ENCODE measurements around the gene ERC2.

Gene ERC2

DNA sequence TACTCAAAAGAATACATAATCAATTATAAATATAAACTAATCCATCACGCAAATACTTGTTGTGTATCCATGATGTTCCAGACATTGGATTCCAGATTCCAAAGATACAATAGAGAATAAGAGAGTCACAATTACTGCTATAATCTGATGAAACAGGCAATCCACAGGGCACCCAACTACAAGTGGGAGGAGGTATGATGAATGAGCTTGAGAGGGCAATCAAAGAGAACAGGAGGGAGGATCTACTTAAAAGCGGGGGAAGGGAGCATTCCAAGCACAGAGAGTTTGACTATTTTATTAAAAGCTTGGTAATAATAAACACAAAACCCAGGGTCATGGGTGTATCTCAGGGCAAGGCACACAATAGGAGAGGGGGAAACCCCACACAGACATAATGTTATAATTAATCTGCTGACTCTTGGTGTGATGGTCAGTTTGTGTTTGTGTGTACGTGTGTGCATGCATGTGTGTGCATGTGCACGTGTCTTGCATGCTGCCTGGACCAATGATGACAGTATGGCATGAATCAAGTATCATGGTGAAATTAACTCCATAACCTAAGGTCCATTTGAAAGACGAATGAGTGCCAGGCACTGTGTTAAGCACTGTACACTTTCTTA lies 655.8 kb downstream of the ERC2 start:
- intact Hi-C loops (cut with DNase I) = no loop called here
- DNase-seq = no peak

- intact Hi-C loops (cut with DNase I) = no loop called here
- no peak for DNase-seq
These were observed 661.1 kb downstream of the ERC2 start for GRCh38 chr3:55807210-55807609.

DNA sequence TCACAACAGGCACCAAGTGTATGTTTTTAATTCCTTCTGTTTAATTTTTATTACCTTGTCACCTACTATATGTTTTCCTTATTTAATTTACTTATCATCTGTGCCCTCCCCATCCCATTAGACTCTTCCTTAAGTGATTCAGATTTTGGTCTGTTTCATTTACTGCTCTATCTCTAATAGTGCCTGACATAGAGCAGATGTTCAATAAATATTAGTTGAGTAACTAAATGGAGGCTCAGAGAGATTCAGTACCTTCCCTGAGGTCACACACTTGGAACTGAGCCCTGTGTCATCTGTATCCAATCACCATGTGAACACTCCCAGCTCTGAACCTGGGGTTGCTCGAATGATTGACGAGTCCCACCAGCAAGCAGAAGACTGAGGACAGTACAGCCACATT lies 663.1 kb downstream of the ERC2 start:
- intact Hi-C loops (cut with DNase I) = no loop called here
- no peak for DNase-seq

GRCh38 chr3:55804170-55805095 lies 663.8 kb downstream of the ERC2 start:
- no peak for DNase-seq
- intact Hi-C loops (cut with DNase I) = no loop called here

DNA sequence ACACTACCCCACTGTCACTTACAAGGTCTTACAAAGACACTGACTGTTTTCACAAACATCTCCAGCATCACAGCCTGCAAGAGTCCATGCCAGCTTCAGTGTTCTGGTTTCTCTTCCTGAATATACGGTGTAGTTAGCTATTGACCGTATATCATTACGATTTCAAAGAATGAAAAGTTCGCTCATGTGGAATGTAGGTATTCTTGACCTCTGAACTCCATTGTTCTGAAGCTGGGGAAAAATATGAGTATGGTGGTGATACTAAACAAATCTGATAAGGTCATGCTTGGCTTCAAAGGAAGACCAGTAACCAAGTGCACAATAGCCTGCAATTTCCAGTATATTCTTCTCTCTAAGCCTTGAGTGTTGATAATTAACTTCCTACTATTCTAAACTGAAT lies 665.5 kb downstream of the ERC2 start:
- DNase-seq = no peak
- intact Hi-C loops (cut with DNase I) = no loop called here

GRCh38 chr3:55801676-55802075 lies 666.6 kb downstream of the ERC2 start:
- intact Hi-C loops (cut with DNase I) = no loop called here
- no peak for DNase-seq

- no peak for DNase-seq
- intact Hi-C loops (cut with DNase I) = no loop called here
These were observed 667.2 kb downstream of the ERC2 start for GRCh38 chr3:55801068-55801467.

DNA sequence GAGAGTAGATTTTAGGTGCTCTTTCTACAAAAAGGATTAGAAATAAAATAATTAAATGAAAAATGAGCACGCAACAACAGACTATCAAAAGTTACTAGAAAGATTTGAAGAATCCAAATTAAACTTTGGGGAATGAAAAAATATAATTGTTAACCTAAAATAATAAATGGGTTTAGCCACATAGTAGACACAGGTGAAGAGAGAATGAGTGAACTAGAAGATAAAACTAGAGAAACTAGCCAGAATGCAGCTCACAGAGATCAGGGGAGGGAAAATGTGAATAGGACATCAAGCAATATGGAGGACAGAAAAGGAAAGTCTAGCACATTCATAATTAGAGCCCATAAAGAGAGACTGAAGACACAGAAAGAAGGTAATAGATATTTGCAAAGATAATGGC lies 670.5 kb downstream of the ERC2 start:
- DNase-seq = no peak
- intact Hi-C loops (cut with DNase I) = no loop called here

DNA sequence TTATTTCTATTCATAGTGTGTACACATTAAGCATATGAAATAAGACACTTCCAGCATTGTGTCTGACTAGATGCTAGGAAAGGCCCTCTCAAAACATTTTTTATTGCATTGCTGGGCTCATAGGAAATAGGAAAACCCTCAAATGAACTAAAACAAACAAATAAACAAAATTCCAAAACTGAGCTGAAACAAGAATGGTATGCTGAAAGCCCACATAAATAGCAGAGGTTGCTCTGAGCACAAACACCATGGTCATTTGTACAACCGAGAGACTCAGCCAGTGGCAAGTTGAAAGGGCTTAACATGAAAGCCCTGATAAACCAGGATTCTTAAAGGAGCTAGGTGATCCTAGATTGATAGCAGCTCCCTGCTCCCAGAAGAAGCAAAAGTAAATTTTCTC lies 671.2 kb downstream of the ERC2 start:
- intact Hi-C loops (cut with DNase I) = no loop called here

DNA sequence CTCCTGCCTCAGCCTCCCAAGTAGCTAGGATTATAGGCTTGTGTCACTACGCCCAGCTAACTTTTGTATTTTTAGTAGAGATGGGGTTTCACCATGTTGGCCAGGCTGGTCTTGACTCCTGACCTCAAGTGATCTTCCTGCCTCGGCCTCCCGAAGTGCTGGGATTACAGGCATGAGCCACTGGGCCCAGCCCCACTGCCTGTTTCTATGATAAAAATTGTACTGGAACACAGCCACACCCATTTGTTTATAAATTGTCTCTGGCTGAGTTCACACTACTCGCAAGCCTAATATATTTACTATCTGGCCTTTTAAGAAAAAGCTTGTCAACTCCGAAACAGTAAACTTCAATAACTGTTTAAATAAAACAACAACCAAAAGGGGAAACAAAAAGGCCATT lies 671.7 kb downstream of the ERC2 start:
- intact Hi-C loops (cut with DNase I) = no loop called here
- no peak for DNase-seq

More for the DNA sequence above, 671.2 kb downstream of the ERC2 start:
- no peak for DNase-seq

GRCh38 chr3:55795746-55796145 lies 672.5 kb downstream of the ERC2 start:
- intact Hi-C loops (cut with DNase I) = no loop called here
- DNase-seq = no peak

DNA sequence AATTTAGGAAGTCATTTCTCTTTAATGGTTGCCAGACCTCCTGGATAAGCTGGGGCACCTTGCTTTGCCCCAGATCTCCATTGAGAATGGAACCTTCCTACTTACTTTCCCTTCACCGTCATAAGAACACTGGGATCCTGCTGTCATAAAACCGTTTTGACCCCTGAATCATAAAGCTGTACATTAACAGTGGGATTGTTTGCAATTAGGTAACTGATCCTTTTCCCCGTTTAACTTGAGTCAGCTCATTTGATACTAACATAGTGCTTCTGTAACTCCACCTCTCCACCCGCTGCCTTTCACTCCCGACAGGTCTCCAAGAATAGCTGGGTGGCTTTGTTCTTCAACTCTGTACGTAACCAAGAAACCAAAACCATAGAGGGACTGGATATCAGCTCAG lies 673.0 kb downstream of the ERC2 start:
- intact Hi-C loops (cut with DNase I) = no loop called here
- no peak for DNase-seq

DNA sequence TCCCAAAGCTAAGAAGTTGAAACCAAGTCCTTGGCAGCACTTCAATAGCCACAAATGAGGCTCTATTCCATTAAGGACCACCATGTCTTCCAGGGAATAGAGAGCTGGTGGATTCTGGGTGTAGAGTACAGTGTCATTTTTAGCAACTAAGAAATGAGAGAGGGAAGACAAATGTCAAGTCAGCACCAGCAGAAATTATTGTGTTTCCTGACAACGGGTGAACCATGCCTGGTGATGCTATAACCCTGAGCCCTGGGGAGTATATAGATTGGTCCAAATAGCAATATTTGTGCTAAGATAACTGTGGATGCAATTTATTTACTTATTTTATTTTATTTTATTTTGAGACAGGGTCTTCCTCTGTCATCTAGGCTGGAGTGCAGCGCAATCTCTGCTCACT lies 675.5 kb downstream of the ERC2 start:
- no peak for DNase-seq
- intact Hi-C loops (cut with DNase I) = no loop called here

DNA sequence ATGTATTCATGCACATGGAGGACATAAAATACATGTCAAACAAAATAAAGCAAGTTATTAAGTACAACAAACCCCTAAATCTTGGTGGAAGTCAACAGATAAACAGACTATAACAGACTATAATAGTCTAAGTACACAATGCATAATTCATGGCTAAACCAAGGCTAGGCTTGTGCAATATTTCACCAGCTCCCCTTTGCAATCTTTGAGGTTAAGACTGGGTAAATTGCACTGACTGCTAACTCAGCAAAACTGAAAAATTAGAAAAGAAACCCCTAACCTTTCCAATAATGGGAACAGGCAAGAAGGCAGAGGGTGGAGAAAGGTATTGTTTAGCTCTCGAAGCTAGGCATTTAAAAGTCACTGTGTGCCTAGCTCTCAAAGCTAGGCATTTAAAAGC lies 676.3 kb downstream of the ERC2 start:
- DNase-seq = no peak
- intact Hi-C loops (cut with DNase I) = no loop called here

DNA sequence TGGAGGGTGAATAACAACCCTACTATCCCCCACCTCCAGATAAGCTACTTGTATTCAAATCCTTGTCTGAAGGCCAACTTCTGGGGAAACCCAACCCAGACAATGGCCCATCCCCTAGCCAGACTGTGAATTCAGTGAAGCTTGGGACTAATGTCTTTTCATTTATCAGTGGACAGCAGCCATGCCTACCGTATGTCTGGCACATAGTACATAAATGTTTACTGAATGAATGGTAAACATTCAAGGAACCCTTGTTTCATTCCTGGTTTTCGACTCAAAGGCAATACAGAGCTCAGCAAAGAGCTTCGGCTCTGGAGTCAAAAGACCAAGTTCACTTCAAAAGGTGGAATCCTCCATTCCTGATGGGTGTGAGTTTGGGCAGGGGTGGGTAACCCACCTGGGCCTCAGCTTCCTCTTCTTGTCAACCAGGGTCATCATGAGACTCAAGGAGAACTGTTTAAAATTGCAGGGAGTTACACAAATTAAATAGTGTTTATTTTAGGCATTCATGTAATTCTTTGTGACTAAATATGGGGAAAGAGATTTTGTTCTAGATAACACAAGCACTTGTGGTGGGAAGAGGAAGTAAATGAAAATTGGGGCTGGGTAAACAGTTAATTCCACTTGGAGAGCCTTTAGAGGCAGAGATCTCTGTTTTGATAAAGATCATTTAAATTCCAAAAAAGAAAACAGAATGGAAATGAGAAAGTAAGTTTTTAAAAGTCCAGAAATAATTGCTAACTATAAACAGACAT lies 677.5 kb downstream of the ERC2 start:
- intact Hi-C loops (cut with DNase I) = no loop called here
- no peak for DNase-seq

DNA sequence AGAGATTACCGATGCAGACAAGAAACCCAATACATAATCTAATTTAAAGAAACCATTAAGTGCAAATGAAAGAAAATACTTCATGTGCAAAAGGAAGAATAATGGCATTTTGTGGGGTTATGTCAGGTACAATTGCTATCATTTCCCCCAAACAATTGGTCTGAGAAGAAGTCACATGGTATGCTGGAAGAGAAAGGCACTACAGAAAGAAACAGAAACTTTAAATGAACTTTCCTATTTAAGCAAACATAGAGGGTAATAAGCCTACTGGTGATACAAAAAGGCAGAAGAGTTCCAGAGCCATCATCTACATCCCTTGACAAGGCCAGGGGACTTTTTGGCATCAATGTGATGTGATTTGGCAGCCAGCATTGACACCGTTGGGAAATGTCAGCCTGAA lies 678.8 kb downstream of the ERC2 start:
- intact Hi-C loops (cut with DNase I) = no loop called here
- DNase-seq = no peak

DNA sequence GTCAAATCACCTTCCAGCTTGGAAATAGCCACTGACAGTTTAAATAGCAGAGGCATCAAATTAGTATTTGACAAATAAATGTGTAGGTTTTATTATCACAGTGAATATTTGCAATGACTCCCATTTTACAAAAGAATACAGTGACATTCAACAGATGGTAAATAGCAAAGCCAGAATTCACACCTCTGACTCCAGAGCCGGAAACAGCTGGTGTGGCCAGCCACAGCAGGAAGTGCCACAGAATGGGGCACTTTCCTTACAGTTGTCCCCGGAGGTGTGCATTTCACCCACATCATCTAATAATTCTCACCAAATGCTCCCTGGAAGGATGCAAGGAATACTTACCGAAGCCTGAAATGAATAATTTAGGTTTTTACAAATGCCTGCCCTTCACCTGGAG lies 685.5 kb downstream of the ERC2 start:
- intact Hi-C loops (cut with DNase I) = no loop called here
- no peak for DNase-seq

DNA sequence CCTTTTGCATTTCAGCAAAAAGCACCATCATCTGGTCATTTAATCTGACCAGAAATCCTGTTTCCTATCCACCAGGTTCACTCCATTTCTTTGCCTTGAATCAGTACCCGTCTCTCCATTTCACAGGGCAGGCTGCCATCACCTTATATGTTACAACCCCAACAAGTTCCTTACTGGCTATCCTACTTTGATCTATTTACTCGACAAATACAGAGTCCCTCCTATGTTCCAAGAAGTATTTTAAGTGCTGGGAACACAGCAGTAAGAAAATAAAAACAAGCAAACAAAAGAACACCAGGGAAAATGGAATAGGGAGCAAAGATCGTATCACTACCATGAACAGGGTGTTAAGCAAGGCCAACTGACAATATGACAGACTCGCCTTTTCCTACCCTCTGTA lies 685.9 kb downstream of the ERC2 start:
- DNase-seq = no peak
- intact Hi-C loops (cut with DNase I) = no loop called here

DNA sequence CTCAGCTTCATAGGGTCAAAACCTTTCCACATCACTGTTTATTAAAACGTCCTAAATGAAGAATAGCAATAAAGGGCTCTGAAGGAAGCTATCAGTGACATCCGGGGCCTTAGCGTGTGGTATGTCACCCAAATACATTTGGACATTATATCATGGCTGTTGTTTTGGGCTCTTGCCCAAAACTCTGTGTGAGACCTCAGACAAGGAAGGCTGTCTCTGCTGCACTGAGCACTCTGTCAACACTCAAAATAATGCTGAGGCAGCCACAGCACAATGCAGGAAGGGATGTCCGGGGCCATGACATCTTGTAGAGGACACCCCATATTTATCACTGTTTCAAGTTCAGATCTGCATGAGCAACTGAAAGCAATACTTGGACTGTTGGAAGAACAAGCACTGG lies 687.4 kb downstream of the ERC2 start:
- DNase-seq = no peak
- intact Hi-C loops (cut with DNase I) = no loop called here

GRCh38 chr3:55779543-55779942 lies 688.7 kb downstream of the ERC2 start:
- DNase-seq = no peak
- intact Hi-C loops (cut with DNase I) = no loop called here

All from head of caudate nucleus (tissue), 42 donors.